Endothelial cell of umbilical vein (primary cell): Measurements from ENCODE around the gene TMEM208. TPM values are rescaled to one million over a fixed set of nuclear protein-coding genes. Genes with fewer than 3 reads are reported as not detected.

Source experiments
- BruUV-seq: library from RNA; stranded (reverse); fragments of 400-500 nt; replicated peaks from 2 replicates; lab custom pipeline; 2021; lab: Mats Ljungman, UMichigan
- CTCF ChIA-PET: fragments of 300-600, 350-600 bp; sonication (Branson Sonifier 250); formaldehyde crosslinking; loops from one replicate; lab custom pipeline; 2021; ENCODE audit warnings: antibody characterized with exemption, inconsistent platforms; lab: Charles Lee
- POLR2A ChIA-PET: fragments of 300-600, 350-600 bp; sonication (Branson Sonifier 250); formaldehyde crosslinking; loops from one replicate; lab custom pipeline; 2021; ENCODE audit warnings: antibody characterized with exemption, inconsistent platforms; lab: Charles Lee
- DNase-seq: peaks from one replicate; pipeline ENCODE4 v3.0.0-alpha.2; 2011; ENCODE audit warnings: low read depth, low spot score
- FAIRE-seq: peaks from 2 replicates; lab custom pipeline; 2011; peaks lifted over from hg19 to GRCh38; lab: Jason Lieb, UNC
- H2AFZ ChIP-seq: 2 replicates; pipeline ENCODE4 v1.6.0; 2012; ENCODE audit warnings: low read depth, low read length, control low read depth, inconsistent platforms
- H3K27ac ChIP-seq: 2 replicates; pipeline ENCODE4 v1.5.1; 2011; ENCODE audit warnings: low read depth, mild to moderate bottlenecking, control low read depth, low read length, moderate library complexity; ENCODE audit not compliant: insufficient read depth
- H3K27me3 ChIP-seq, 2 experiments: 2 replicates each; pipeline versions ENCODE4 v1.6.0 to v1.6.1; 2011; ENCODE audit warnings: low read length in 2 of 2, mixed read lengths in 1 of 2; ENCODE audit not compliant: control insufficient read depth in 2 of 2, insufficient read depth in 2 of 2
- H3K36me3 ChIP-seq, 2 experiments: 2 replicates in 1 of 2; 3 replicates in 1 of 2; pipeline ENCODE4 v1.5.1; 2011; ENCODE audit warnings: low read length in 2 of 2, mild to moderate bottlenecking in 1 of 2, moderate library complexity in 1 of 2; ENCODE audit not compliant: control insufficient read depth in 2 of 2, insufficient read depth in 2 of 2; ENCODE audit errors: extremely low read depth in 1 of 2
- H3K4me1 ChIP-seq: 3 replicates; pipeline ENCODE4 v1.5.1; 2011; ENCODE audit warnings: mild to moderate bottlenecking, low read length; ENCODE audit not compliant: control insufficient read depth, insufficient read depth; ENCODE audit errors: extremely low read depth
- H3K4me2 ChIP-seq: 2 replicates; pipeline ENCODE4 v1.6.1; 2011; ENCODE audit warnings: low read length, control low read depth, mixed read lengths; ENCODE audit not compliant: insufficient read depth
- H3K4me3 ChIP-seq, 3 experiments: fragments of 200-600 bp in 1 of 3; sonication (generic), shearing (Covaris generic) in 1 of 3; replicated peaks in 1 of 3; 2 replicates each; pipeline ENCODE4 v1.5.1; 2011 to 2016; ENCODE audit warnings: control low read depth in 3 of 3, low read length in 3 of 3, mild to moderate bottlenecking in 2 of 3, inconsistent platforms in 1 of 3, low read depth in 1 of 3, moderate library complexity in 1 of 3; ENCODE audit not compliant: insufficient read depth in 1 of 3
- H3K79me2 ChIP-seq: 2 replicates; pipeline ENCODE4 v1.6.0; 2012; ENCODE audit warnings: low read length, inconsistent platforms; ENCODE audit not compliant: control insufficient read depth, insufficient read depth
- H3K9ac ChIP-seq: replicated peaks from 2 replicates; pipeline ENCODE3; 2011; ENCODE audit warnings: low read length, control low read depth; ENCODE audit not compliant: insufficient read depth; ENCODE audit errors: extremely low read depth
- H3K9me1 ChIP-seq: replicated peaks from 3 replicates; pipeline ENCODE4 v1.6.0; 2011; ENCODE audit warnings: mild to moderate bottlenecking, low read length; ENCODE audit not compliant: control insufficient read depth, insufficient read depth; ENCODE audit errors: extremely low read depth
- H3K9me3 ChIP-seq: replicated peaks from 2 replicates; pipeline ENCODE4 v1.5.1; 2012; ENCODE audit warnings: low read length, inconsistent platforms; ENCODE audit not compliant: control insufficient read depth, insufficient read depth
- H4K20me1 ChIP-seq: replicated peaks from 2 replicates; pipeline ENCODE3; 2011; ENCODE audit warnings: mild to moderate bottlenecking, low read length; ENCODE audit not compliant: control insufficient read depth, insufficient read depth; ENCODE audit errors: extremely low read depth
- CTCF ChIP-seq, 2 donors: IDR thresholded peaks; 1 replicate in 1 of 2; 2 replicates in 1 of 2; pipeline ENCODE4 v1.5.1; 2011; ENCODE audit warnings: low read length in 2 of 2, mild to moderate bottlenecking in 2 of 2, moderate library complexity in 2 of 2, control low read depth in 1 of 2, inconsistent platforms in 1 of 2, low read depth in 1 of 2; ENCODE audit not compliant: insufficient read depth in 1 of 2; ENCODE audit errors: extremely low read depth in 1 of 2
- EZH2 ChIP-seq: IDR thresholded peaks from 2 replicates; pipeline ENCODE4 v1.6.1; 2012; ENCODE audit warnings: borderline replicate concordance, low read depth, mild to moderate bottlenecking, moderate library complexity, low read length, inconsistent platforms; ENCODE audit not compliant: severe bottlenecking
- FOS ChIP-seq: IDR thresholded peaks from 2 replicates; pipeline ENCODE4 v1.6.1; 2011; ENCODE audit warnings: mild to moderate bottlenecking, low read length, moderate library complexity, borderline replicate concordance; ENCODE audit not compliant: insufficient read depth
- GATA2 ChIP-seq: IDR thresholded peaks from 2 replicates; pipeline ENCODE4 v1.7.0; 2011; ENCODE audit warnings: low read depth, mild to moderate bottlenecking, moderate library complexity, mixed read lengths, low read length; ENCODE audit not compliant: insufficient read length, insufficient read depth
- JUN ChIP-seq: IDR thresholded peaks from 2 replicates; pipeline ENCODE4 v1.6.1; 2011; ENCODE audit warnings: borderline replicate concordance, low read depth; ENCODE audit not compliant: insufficient read length, insufficient read depth
- MAX ChIP-seq: IDR thresholded peaks from 2 replicates; pipeline ENCODE4 v1.6.1; 2011; ENCODE audit not compliant: insufficient read depth, insufficient read length
- MYC ChIP-seq: IDR thresholded peaks from one replicate; pipeline ENCODE4 v1.6.1; 2011; ENCODE audit warnings: mild to moderate bottlenecking, low read depth, low read length
- POLR2A ChIP-seq: IDR thresholded peaks from 2 replicates; pipeline ENCODE4 v1.6.1; 2012; ENCODE audit warnings: low read depth, mild to moderate bottlenecking, control low read depth, low read length
- POLR2AphosphoS5 ChIP-seq: IDR thresholded peaks from 2 replicates; pipeline ENCODE4 v1.6.1; 2012; ENCODE audit warnings: low read depth, mild to moderate bottlenecking, control low read depth, low read length, moderate library complexity; ENCODE audit not compliant: insufficient read depth
- dilution Hi-C: fragments of 300-500 bp; cut with MboI; formaldehyde crosslinking; loops from one replicate; pipeline ENCODE4 v1.15.0; 2019; ENCODE audit warnings: low sequenced_read_pairs; ENCODE audit not compliant: extremely low pct_ligation_motif_present
- intact Hi-C: fragments of 100-400 bp; cut with micrococcal nuclease; formaldehyde crosslinking; loops from one replicate; pipeline ENCODE4 v1.10.0; 2022
- polyA plus RNA-seq, 4 experiments: library from polyadenylated mRNA; depleted of rRNA in 3 of 4; stranded (reverse) in 3 of 4; unstranded in 1 of 4; fragments of >200 nt; gene quantifications; 2 replicates each; pipeline versions ENCODE4 v1.2.1 to v1.2.3, GENCODE V29; 2011 to 2012; ENCODE audit warnings: missing spikeins in 1 of 4
- total RNA-seq: library from RNA; stranded (reverse); gene quantifications from 2 replicates; pipeline ENCODE4 v1.2.3, GENCODE V29; 2021

Gene TMEM208
- total and polyA plus RNA-seq, 2 donors (not counting 3 experiments of a cell fraction or from before 2014, with no cell fraction given), result 35.3 to 94.0 TPM

DNA sequence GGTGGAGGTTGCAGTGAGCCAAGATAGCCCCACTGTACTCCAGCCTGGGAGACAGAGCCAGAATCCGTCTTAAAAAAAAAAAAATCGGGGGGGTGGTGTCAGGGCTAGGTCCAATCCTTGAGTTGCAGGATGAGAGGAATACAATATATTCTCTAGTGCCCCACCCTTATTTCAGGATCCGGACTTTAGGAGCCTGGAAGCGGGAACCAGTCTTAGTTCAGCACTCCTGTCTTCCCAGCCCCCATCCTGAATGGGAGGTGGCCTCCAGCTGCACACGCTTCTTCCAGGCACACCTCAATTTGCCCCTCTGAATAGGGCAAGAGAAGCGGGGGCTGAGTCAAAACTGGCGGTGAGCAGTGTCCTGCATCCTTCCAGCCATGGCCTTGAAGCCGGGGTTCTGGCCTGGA, 18.7 kb downstream of the TMEM208 start:
- intact Hi-C loops, result loop anchor here (1.0 kb wide), 4 partner anchors 13 to 101 kb away; partner anchors contain the start of gene PLEKHG4
- Histone ChIP-seq H3K4me3 (peak overlapping the region; percentile 55 to 89 (median 83)), H3K9me3 (no peaks in the 10 kb centered on the region), H3K27ac (peak overlapping the region; percentile 88), H3K36me3 (peaks cover 0 to 3% of the 10 kb centered on the region in 2 experiments), H3K4me1 (peaks cover 63% of the 10 kb centered on the region), H3K9me1 (no peaks in the 10 kb centered on the region), H3K9ac (peak overlapping the region; percentile 69), H2AFZ (peak overlapping the region; percentile 27), H3K79me2 (peaks cover 43% of the 10 kb centered on the region), H4K20me1 (no peaks in the 10 kb centered on the region), H3K4me2 (peak overlapping the region; percentile 42), H3K27me3 (peaks cover 0 to 3% of the 10 kb centered on the region in 2 experiments)
- DNase-seq (no peak), FAIRE-seq (no peak)
- dilution Hi-C loops, result no loop called here
- TF ChIP-seq CTCF (IDR thresholded peaks at IDR 0.05; ENCODE audit: extremely low read depth in 1 of 2, insufficient read depth in 1 of 2, low read depth in 1 of 2, low read length in 2 of 2), result no peak
- ChIA-PET CTCF (interaction anchor here (0.9 to 1.9 kb wide), 8 partner anchors 13 to 47 kb away, joined by 3 to 10 read pairs (median 4); partner anchors contain the start of genes ELMO3 and TMEM208), POLR2A (interaction anchor here (2.2 kb wide), 1 partner anchor 28 kb away, joined by 6 read pairs; no protein-coding TSS in a partner anchor)
- TSS peak; percentile 31 for BruUV-seq

- ChIA-PET CTCF (interaction anchor here (0.9 to 1.9 kb wide), 8 partner anchors 12 to 48 kb away, joined by 3 to 10 read pairs (median 4); partner anchors contain the start of genes ELMO3 and TMEM208), POLR2A (interaction anchor here (2.2 to 2.7 kb wide), 2 partner anchors 19 to 28 kb away, joined by 6 to 10 read pairs; partner anchors contain the start of gene TMEM208)
- Histone ChIP-seq H3K79me2 (peaks cover 40% of the 10 kb centered on the region), H2AFZ (peak overlapping the region; percentile 27), H3K4me2 (peak overlapping the region; percentile 42), H3K27ac (peak overlapping the region; percentile 88), H3K9me3 (no peaks in the 10 kb centered on the region), H3K4me3 (peak overlapping the region; percentile 55 to 89 (median 83)), H4K20me1 (no peaks in the 10 kb centered on the region), H3K27me3 (peaks cover 0 to 3% of the 10 kb centered on the region in 2 experiments), H3K36me3 (peaks cover 0 to 3% of the 10 kb centered on the region in 2 experiments), H3K4me1 (peaks cover 59% of the 10 kb centered on the region), H3K9me1 (no peaks in the 10 kb centered on the region), H3K9ac (peak overlapping the region; percentile 69)
- BruUV-seq, result no TSS peak
- TF ChIP-seq FOS (no peak), POLR2AphosphoS5 (peak; percentile 86), GATA2 (no peak), MAX (peak; percentile 57), EZH2 (no peak), JUN (no peak), CTCF (IDR thresholded peaks at IDR 0.05; ENCODE audit: extremely low read depth in 1 of 2, insufficient read depth in 1 of 2, low read depth in 1 of 2, low read length in 2 of 2) (peak; percentile 21 to 27), POLR2A (peak; percentile 56), MYC (no peak)
- intact Hi-C loops (loop anchor here (1.0 kb wide), 4 partner anchors 12 to 100 kb away; partner anchors contain the start of gene PLEKHG4), dilution Hi-C loops (no loop called here)
- DNase-seq, result peak; percentile 82
- FAIRE-seq, result no peak
These were observed 19.3 kb downstream of the TMEM208 start for GRCh38 chr16:67246081-67246755.
